Ascending aorta (tissue), 2 donors: Measurements from ENCODE around the gene NHEJ1. TPM values are rescaled to one million over a fixed set of nuclear protein-coding genes. Genes with fewer than 3 reads are reported as not detected.

Source experiments
- DNase-seq, 2 donors: peaks; one replicate each; pipeline ENCODE4 v3.0.0-alpha.2; 2019; ENCODE audit warnings: low spot score in 2 of 2
- H3K27ac ChIP-seq, 2 donors: fragments of 200-600 bp; sonication (generic); one replicate each; pipeline ENCODE4 v1.5.1; 2016 to 2017; ENCODE audit warnings: mild to moderate bottlenecking in 1 of 2
- H3K27me3 ChIP-seq: fragments of 200-600 bp; sonication (generic); one replicate; pipeline ENCODE4 v1.5.1; 2017
- H3K36me3 ChIP-seq, 2 donors: fragments of 200-600 bp; sonication (generic); one replicate each; pipeline ENCODE4 v1.5.1; 2016
- H3K4me1 ChIP-seq, 2 donors: fragments of 200-600 bp; sonication (generic); one replicate each; pipeline ENCODE4 v1.5.1; 2016 to 2017; ENCODE audit warnings: mild to moderate bottlenecking in 1 of 2
- H3K4me3 ChIP-seq, 2 donors: fragments of 200-600 bp; sonication (generic); one replicate each; pipeline ENCODE4 v1.5.1; 2016 to 2017; ENCODE audit warnings: mild to moderate bottlenecking in 1 of 2
- H3K9me3 ChIP-seq, 2 donors: fragments of 200-600 bp; sonication (generic); one replicate each; pipeline ENCODE4 v1.5.1; 2016
- CTCF ChIP-seq, 3 experiments: fragments of 200-600 bp in 2 of 3; fragments of 450-650 bp in 1 of 3; sonication (generic) in 2 of 3; IDR thresholded peaks; one replicate each; pipeline ENCODE4 v1.5.1; 2016 to 2019; ENCODE audit warnings: antibody characterized with exemption in 3 of 3, mild to moderate bottlenecking in 1 of 3, moderate library complexity in 1 of 3
- intact Hi-C: fragments of 100-400 bp; cut with DNase I; formaldehyde crosslinking; loops from one replicate; pipeline ENCODE4 v1.15.1; 2023
- total RNA-seq: library from RNA; depleted of rRNA; stranded (reverse); fragments of >200 nt; gene quantifications from one replicate; pipeline ENCODE4 v1.1.0, GENCODE V29; 2016

NHEJ1 gene
- total RNA-seq, 1 donor from 2014 or later: 21.6 TPM

- Histone ChIP-seq H3K27ac (no peak overlapping the region), H3K4me1 (peaks cover 4 to 12% of the 10 kb centered on the region in 2 donors), H3K27me3 (no peaks in the 10 kb centered on the region), H3K36me3 (peaks cover 40 to 47% of the 10 kb centered on the region in 2 donors), H3K9me3 (no peaks in the 10 kb centered on the region), H3K4me3 (no peak overlapping the region)
- peak in 1 of 2 donors; percentile 59 for DNase-seq
- intact Hi-C loops: no loop called here
- no peak for TF ChIP-seq CTCF (IDR thresholded peaks at IDR 0.05)
Measured at GRCh38 chr2:219183151-219183772, 22.6 kb upstream of the NHEJ1 start.

- peak in 1 of 2 donors; percentile 54 for DNase-seq
- no peak overlapping the region for H3K4me3 ChIP-seq
- TF ChIP-seq CTCF (IDR thresholded peaks at IDR 0.05): no peak
- no peaks in the 10 kb centered on the region for H3K9me3 ChIP-seq
- no peak overlapping the region for H3K27ac ChIP-seq
- intact Hi-C loops: no loop called here
- H3K36me3 ChIP-seq: peaks cover 40 to 47% of the 10 kb centered on the region in 2 donors
- H3K27me3 ChIP-seq: no peaks in the 10 kb centered on the region
- peaks cover 4 to 12% of the 10 kb centered on the region in 2 donors for H3K4me1 ChIP-seq
Measured at GRCh38 chr2:219182331-219183150, 21.9 kb upstream of the NHEJ1 start.

- Histone ChIP-seq H3K27me3 (no peaks in the 10 kb centered on the region), H3K4me3 (no peak overlapping the region), H3K4me1 (peaks cover 4 to 12% of the 10 kb centered on the region in 2 donors), H3K36me3 (peaks cover 40 to 47% of the 10 kb centered on the region in 2 donors), H3K27ac (no peak overlapping the region), H3K9me3 (no peaks in the 10 kb centered on the region)
- no peak for TF ChIP-seq CTCF (IDR thresholded peaks at IDR 0.05)
- DNase-seq: peak in 1 of 2 donors; percentile 28
- intact Hi-C loops: no loop called here
Measured at GRCh38 chr2:219181531-219181930, 20.9 kb upstream of the NHEJ1 start.

GRCh38 chr2:219180961-219181360, 20.3 kb upstream of the NHEJ1 start:
- Histone ChIP-seq H3K36me3 (peaks cover 40 to 47% of the 10 kb centered on the region in 2 donors), H3K27ac (no peak overlapping the region), H3K4me1 (peaks cover 4 to 12% of the 10 kb centered on the region in 2 donors), H3K4me3 (no peak overlapping the region), H3K27me3 (no peaks in the 10 kb centered on the region), H3K9me3 (no peaks in the 10 kb centered on the region)
- TF ChIP-seq CTCF (IDR thresholded peaks at IDR 0.05): no peak
- peak in 1 of 2 donors; percentile 45 for DNase-seq
- intact Hi-C loops: no loop called here

GRCh38 chr2:219179601-219180465, 19.2 kb upstream of the NHEJ1 start:
- Histone ChIP-seq H3K27me3 (no peaks in the 10 kb centered on the region), H3K36me3 (peaks cover 40 to 51% of the 10 kb centered on the region in 2 donors), H3K4me3 (peak overlapping the region; percentile 91 to 99), H3K4me1 (peaks cover 4 to 22% of the 10 kb centered on the region in 2 donors), H3K27ac (peak overlapping the region in 1 of 2 donors; percentile 9), H3K9me3 (no peaks in the 10 kb centered on the region)
- DNase-seq: peak in 1 of 2 donors; percentile 53
- intact Hi-C loops: loop anchor here (5.0 kb wide), 1 partner anchor 207 kb away; the partner anchor contains the start of gene DNPEP
- no peak for TF ChIP-seq CTCF (IDR thresholded peaks at IDR 0.05)
